GM23248 (cell line): Measurements from ENCODE around the gene PADI1.

Source experiments
- EZH2 ChIP-seq: fragments of 200-600 bp; sonication (generic); IDR thresholded peaks from 2 replicates; pipeline ENCODE4 v1.6.1; 2018; ENCODE audit warnings: antibody characterized with exemption, mild to moderate bottlenecking; ENCODE audit not compliant: insufficient read depth, poor library complexity, severe bottlenecking
- EZH2phosphoT487 ChIP-seq: fragments of 200-600 bp; sonication (generic); IDR thresholded peaks from 2 replicates; pipeline ENCODE4 v1.6.1; 2018; ENCODE audit warnings: antibody characterized with exemption, moderate library complexity, mild to moderate bottlenecking, low read depth; ENCODE audit not compliant: insufficient read depth

GRCh38 chr1:17161137-17161740, 43.7 kb upstream of the PADI1 start:
- TF ChIP-seq EZH2, result no peak
- TF ChIP-seq EZH2phosphoT487, result no peak
